ENCODE results near the gene SPACA6.

DNA sequence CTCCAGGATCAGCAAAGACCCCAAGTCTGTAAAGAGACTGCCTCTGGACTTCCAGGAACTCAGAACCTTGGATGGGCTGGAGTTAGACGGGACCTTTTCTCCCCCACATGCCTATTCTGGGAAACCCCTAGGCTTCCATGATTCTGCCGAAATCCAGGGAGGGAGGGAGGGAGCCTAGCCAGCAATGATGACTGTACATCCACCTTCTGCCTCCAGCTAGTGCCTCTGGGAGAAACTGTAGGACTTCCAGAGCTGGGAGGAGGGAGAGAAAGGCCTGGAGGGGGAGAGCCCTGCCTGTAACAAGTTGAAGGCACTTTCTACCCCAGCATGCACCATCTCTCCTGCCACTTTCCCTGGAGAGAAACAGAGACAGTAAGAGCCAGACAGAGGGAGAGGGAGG is 36.7 kb downstream of the SPACA6 start:
- TF ChIP-seq CTCF (IDR thresholded peaks at IDR 0.05), result no peak
- TF ChIP-seq POLR2A (IDR thresholded peaks at IDR 0.05), result no peak
